ENCODE measurements around the gene CPLANE2.
"Not testable (repeated sequence)": the region's sequence is repeated elsewhere in the genome, so short reads cannot be mapped to it uniquely, and the experiment has no call there.

Gene CPLANE2

DNA sequence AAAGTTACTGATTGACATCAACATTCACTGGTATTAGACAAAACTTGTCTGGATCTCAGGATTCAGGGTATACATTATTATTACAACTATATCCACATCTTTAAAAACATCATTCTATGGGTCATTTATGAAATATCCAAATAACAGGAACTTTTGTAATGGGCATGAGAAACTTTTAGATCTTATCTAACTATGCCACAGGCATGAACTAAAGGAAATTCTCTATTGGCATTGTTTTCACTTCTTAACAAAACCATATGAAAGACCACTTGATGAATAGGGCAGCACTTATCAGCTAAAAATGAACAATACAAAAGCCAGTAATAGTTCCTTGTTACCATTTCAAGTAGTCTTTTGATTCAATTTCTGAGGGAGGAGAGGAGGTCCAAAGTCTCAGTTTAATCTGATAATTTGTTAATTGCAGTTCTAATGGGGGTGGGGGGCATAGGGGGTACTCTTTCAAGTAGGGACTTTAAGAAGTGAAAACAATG is 30.8 kb upstream of the CPLANE2 start:
- TF ChIP-seq, protein P1, sequence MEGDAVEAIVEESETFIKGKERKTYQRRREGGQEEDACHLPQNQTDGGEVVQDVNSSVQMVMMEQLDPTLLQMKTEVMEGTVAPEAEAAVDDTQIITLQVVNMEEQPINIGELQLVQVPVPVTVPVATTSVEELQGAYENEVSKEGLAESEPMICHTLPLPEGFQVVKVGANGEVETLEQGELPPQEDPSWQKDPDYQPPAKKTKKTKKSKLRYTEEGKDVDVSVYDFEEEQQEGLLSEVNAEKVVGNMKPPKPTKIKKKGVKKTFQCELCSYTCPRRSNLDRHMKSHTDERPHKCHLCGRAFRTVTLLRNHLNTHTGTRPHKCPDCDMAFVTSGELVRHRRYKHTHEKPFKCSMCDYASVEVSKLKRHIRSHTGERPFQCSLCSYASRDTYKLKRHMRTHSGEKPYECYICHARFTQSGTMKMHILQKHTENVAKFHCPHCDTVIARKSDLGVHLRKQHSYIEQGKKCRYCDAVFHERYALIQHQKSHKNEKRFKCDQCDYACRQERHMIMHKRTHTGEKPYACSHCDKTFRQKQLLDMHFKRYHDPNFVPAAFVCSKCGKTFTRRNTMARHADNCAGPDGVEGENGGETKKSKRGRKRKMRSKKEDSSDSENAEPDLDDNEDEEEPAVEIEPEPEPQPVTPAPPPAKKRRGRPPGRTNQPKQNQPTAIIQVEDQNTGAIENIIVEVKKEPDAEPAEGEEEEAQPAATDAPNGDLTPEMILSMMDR (IDR thresholded peaks at IDR 0.05; ENCODE audit: borderline replicate concordance, insufficient read depth, low read depth, low read length): no peak
- H3K4me3 ChIP-seq (ENCODE audit: low read depth, low read length): no peak overlapping the region

DNA sequence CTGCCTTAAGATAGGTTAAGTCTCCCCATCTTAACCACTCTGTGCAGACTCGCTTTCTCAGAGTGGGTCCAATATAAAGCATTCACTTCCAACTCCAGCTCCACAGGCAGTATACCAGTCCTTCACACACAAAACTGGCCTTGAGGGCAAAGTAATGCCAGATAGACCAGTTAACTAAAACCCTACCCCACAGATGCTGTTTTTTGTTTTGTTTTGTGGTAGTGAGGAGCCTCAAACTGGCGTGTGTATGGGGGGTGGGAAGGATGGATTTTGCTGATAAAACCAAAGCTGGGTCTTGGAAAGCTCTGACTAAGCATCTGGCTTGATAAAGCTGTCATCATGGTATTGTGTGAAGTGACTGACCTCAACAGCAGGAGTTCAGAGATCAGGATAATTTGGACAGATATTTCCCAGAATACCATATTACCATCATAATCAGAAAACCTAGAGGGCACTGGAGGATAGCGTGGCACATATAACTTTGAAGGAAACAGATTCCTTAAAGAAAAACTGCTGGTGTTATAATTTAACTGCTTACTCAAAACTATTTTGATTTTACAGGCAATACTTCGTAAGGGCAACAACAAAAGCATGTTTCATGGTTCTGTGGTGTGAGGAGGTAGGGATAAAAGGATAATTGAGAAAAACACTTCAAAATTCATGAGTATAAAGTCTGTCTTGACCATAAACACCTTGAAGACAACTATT is 29.6 kb upstream of the CPLANE2 start:
- TF ChIP-seq, protein P1 (IDR thresholded peaks at IDR 0.05; ENCODE audit: borderline replicate concordance, insufficient read depth, low read depth, low read length): no peak
- no peak overlapping the region for H3K4me3 ChIP-seq (ENCODE audit: low read depth, low read length)

DNA sequence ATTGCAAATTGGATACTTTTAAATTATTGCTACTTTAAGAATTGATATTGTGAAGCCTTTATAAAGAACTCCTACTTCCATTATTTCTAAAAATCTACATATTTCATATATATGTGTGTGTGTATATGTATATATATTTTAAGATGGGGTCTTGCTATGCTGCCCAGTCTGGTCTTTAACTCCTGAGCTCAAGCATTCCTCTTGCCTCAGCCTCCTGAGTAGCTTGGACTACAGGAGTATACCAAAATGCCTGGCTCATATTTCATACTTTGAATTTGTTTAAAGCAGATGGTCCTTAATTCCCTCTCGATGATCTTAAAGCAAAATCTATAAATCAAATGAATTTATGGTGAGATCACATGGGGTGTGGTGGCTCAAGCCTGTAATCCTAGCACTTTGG is 25.1 kb upstream of the CPLANE2 start:
- no peak overlapping the region for H3K4me3 ChIP-seq (ENCODE audit: low read depth, low read length)
- TF ChIP-seq, protein P1 (IDR thresholded peaks at IDR 0.05; ENCODE audit: borderline replicate concordance, insufficient read depth, low read depth, low read length): no peak

DNA sequence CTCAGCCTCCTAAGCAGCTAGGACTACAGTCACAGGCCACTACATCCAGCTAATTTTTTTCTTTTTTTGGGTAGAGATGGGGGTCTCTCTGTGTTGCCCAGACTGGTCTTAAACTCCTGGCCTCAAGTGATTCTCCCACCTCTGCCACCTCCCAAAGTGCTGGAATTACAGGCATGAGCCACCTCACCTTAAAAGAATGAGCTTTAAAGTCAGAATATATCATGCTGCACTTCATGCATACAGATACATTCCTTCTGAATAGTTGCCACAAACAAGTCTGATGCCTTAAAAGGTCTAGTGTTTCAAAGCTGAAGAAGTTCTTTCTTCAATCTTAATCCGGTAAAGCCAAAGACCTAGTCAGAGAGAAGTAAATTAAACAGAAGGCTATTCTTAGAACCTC is 23.8 kb upstream of the CPLANE2 start:
- TF ChIP-seq, protein P1 (IDR thresholded peaks at IDR 0.05; ENCODE audit: borderline replicate concordance, insufficient read depth, low read depth, low read length): no peak
- H3K4me3 ChIP-seq (ENCODE audit: low read depth, low read length): no peak overlapping the region

DNA sequence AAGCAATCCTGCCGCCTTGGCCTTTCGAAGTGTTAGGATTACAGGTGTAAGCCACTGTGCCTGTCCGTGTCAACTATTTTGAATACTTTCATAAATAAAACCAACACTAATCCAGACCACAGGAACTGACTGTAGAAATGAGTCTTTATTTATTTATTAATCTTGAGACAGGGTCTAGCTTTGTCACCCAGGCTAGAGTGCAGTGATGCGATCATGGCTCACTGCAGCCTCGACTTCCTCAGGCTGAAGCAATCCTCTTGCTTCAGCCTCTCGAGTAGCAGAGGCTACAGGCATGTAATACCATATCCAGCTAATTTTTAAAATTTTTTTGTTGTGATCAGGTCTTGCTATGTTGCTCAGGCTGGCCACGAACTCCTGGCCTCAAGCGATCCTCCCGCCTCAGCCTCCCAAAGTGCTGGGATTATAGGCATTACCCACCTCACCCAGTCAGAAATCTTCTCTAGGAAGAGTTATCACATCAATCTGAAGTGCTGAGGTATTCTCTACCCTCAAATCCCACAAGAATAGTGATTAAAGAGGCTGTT is 21.7 kb upstream of the CPLANE2 start:
- TF ChIP-seq, protein P1 (IDR thresholded peaks at IDR 0.05; ENCODE audit: borderline replicate concordance, insufficient read depth, low read depth, low read length): no peak
- no peak overlapping the region for H3K4me3 ChIP-seq (ENCODE audit: low read depth, low read length)

DNA sequence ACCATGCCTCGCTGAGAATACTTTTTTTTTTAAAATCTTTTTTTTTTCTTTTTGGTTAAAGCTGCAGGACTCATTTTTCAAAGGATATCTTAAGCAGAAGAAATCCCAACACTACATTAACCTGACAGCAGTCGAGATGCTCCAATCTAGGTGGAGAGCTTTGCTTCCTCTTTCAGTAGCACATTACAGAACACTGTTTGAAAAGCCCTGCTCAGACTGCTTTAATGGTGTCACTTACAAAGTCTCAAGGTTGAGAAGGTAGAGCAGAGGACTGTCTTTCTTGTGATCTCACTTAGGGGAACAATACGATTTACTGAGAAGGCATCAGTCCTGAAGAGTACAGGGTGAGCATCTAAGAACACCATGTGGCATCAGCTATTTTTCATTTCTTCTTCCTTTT is 21.0 kb upstream of the CPLANE2 start:
- no peak overlapping the region for H3K4me3 ChIP-seq (ENCODE audit: low read depth, low read length)
- TF ChIP-seq, protein P1 (IDR thresholded peaks at IDR 0.05; ENCODE audit: borderline replicate concordance, insufficient read depth, low read depth, low read length): no peak

DNA sequence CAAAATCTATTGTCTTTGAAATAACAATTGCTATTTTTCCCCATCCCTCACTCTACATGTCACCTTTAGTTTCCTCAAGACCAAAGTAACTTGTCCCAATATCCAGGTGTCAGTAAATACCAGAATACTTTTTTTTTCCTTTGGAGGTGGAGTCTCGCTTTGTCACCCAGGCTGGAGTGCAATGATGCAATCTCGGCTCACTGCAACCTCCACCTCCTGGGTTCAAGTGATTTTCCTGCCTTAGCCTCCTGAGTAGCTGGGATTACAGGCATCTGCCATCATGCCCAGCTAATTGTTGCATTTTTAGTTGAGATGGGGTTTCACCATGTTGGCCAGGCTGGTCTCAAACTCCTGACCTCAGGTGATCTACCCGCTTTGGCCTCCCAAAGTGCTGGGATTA is 20.6 kb upstream of the CPLANE2 start:
- not testable (repeated sequence) for H3K4me3 ChIP-seq (ENCODE audit: low read depth, low read length)
